Small intestine (tissue), 7 donors: ENCODE results near the gene ACER1. TPM values are rescaled to one million over a fixed set of nuclear protein-coding genes. Genes with fewer than 3 reads are reported as not detected.
A peak's percentile ranks its signal among the peaks of the same experiment; 100 is the strongest.

Source experiments
- DNase-seq, 2 donors: peaks; one replicate each; pipeline versions ENCODE4 v3.0.0 to v3.0.0-alpha.2; 2013
- FAIRE-seq: peaks from 2 replicates; lab custom pipeline; 2012; peaks lifted over from hg19 to GRCh38; lab: Jason Lieb, UNC
- H3K27ac ChIP-seq, 3 donors: one replicate each; pipeline ENCODE4 v1.5.1; 2013; ENCODE audit warnings: low read length in 2 of 3, mild to moderate bottlenecking in 2 of 3, control low read depth in 1 of 3, inconsistent platforms in 1 of 3, low read depth in 1 of 3, moderate library complexity in 1 of 3
- H3K27me3 ChIP-seq, 3 donors: one replicate each; pipeline ENCODE4 v1.6.1; 2013; ENCODE audit warnings: low read length in 3 of 3, inconsistent platforms in 1 of 3; ENCODE audit not compliant: control insufficient read depth in 3 of 3, insufficient read depth in 3 of 3
- H3K36me3 ChIP-seq, 3 donors: one replicate each; pipeline ENCODE4 v1.6.1; 2013; ENCODE audit warnings: low read length in 3 of 3, inconsistent platforms in 1 of 3, low read depth in 1 of 3, mild to moderate bottlenecking in 1 of 3, moderate library complexity in 1 of 3; ENCODE audit not compliant: control insufficient read depth in 3 of 3, insufficient read depth in 2 of 3
- H3K4me1 ChIP-seq, 3 donors: one replicate each; pipeline ENCODE4 v1.6.1; 2013; ENCODE audit warnings: low read length in 2 of 3, inconsistent platforms in 1 of 3, low read depth in 1 of 3, mild to moderate bottlenecking in 1 of 3, moderate library complexity in 1 of 3; ENCODE audit not compliant: control insufficient read depth in 3 of 3, insufficient read depth in 2 of 3
- H3K4me3 ChIP-seq, 3 donors: one replicate each; pipeline ENCODE4 v1.5.1; 2013; ENCODE audit warnings: low read length in 3 of 3, control low read depth in 1 of 3, inconsistent platforms in 1 of 3, low read depth in 1 of 3, mild to moderate bottlenecking in 1 of 3, moderate library complexity in 1 of 3
- H3K9me3 ChIP-seq, 2 donors: one replicate each; pipeline ENCODE4 v1.6.1; 2013; ENCODE audit warnings: low read depth in 1 of 2, low read length in 1 of 2; ENCODE audit not compliant: control insufficient read depth in 2 of 2, insufficient read depth in 1 of 2
- WGBS, 3 donors: extraction: QIAGEN DNeasy Blood & Tissue Kit; methylation state at CpG; one replicate each; pipeline ENCODE4 v1.1.7; 2013; 5-methylcytosine and 5-hydroxymethylcytosine counted together
- polyA plus RNA-seq, 4 donors: library from polyadenylated mRNA; stranded (reverse) in 3 of 4; unstranded in 1 of 4; fragments of 200-250 nt in 3 of 4; fragments of 120-200 nt in 1 of 4; gene quantifications; one replicate each; pipeline versions ENCODE4 v1.2.1 to v1.2.3, GENCODE V29; 2013
- donor health status: healthy with polysubstance abuse.
- donor health status: control.
- donor health status: control.
- donor health status: Bipolar disorder and iron deficiency.
- donor health status: healthy.

The ACER1 gene
- polyA plus RNA-seq, 4 donors: 0.06 TPM; not detected in 3

GRCh38 chr19:6271251-6271650 is 62.2 kb downstream of the ACER1 start:
- H3K27me3 ChIP-seq: no peaks in the 10 kb centered on the region
- H3K27ac ChIP-seq: peak overlapping the region in 1 of 3 donors; percentile 72
- no peak overlapping the region for H3K4me3 ChIP-seq
- peaks cover 2 to 71% (median 2%) of the 10 kb centered on the region in 3 donors for H3K36me3 ChIP-seq
- peaks cover 0 to 43% (median 16%) of the 10 kb centered on the region in 3 donors for H3K4me1 ChIP-seq
- 71 to 92% (median 82%) methylated on average over 9 of the region's 9 CpGs for WGBS, 3 donors
- DNase-seq (no peak), FAIRE-seq (no peak)
- H3K9me3 ChIP-seq: no peaks in the 10 kb centered on the region

- H3K4me3 ChIP-seq: no peak overlapping the region
- peaks cover 2 to 69% (median 2%) of the 10 kb centered on the region in 3 donors for H3K36me3 ChIP-seq
- H3K4me1 ChIP-seq: peaks cover 0 to 43% (median 16%) of the 10 kb centered on the region in 3 donors
- FAIRE-seq (no peak), DNase-seq (no peak)
- no peak overlapping the region for H3K27ac ChIP-seq
- no peaks in the 10 kb centered on the region for H3K27me3 ChIP-seq
- no peaks in the 10 kb centered on the region for H3K9me3 ChIP-seq
- 90 to 96% (median 94%) methylated on average over 14 to 17 of the region's 17 CpGs for WGBS, 3 donors
Measured at GRCh38 chr19:6270822-6271221, 62.6 kb downstream of the ACER1 start.

GRCh38 chr19:6270076-6270745 is 63.2 kb downstream of the ACER1 start:
- no peak for FAIRE-seq
- H3K9me3 ChIP-seq: no peaks in the 10 kb centered on the region
- H3K27ac ChIP-seq: no peak overlapping the region
- H3K36me3 ChIP-seq: peaks cover 2 to 66% (median 2%) of the 10 kb centered on the region in 3 donors
- no peak for DNase-seq
- H3K4me1 ChIP-seq: peaks cover 0 to 43% (median 13%) of the 10 kb centered on the region in 3 donors
- 92 to 93% (median 93%) methylated on average over 31 of the region's 31 CpGs for WGBS, 3 donors
- H3K4me3 ChIP-seq: no peak overlapping the region
- H3K27me3 ChIP-seq: no peaks in the 10 kb centered on the region

- no peak overlapping the region for H3K4me3 ChIP-seq
Measured at GRCh38 chr19:6269101-6269886, 64.1 kb downstream of the ACER1 start.

GRCh38 chr19:6268382-6268771 is 65.0 kb downstream of the ACER1 start:
- Histone ChIP-seq H3K27ac (no peak overlapping the region), H3K36me3 (peaks cover 2 to 62% (median 2%) of the 10 kb centered on the region in 3 donors), H3K4me1 (peaks cover 0 to 27% (median 5%) of the 10 kb centered on the region in 3 donors), H3K9me3 (no peaks in the 10 kb centered on the region), H3K27me3 (no peaks in the 10 kb centered on the region), H3K4me3 (no peak overlapping the region)
- WGBS, 3 donors: 89 to 93% (median 90%) methylated on average over 4 of the region's 4 CpGs
- no peak for FAIRE-seq
- DNase-seq: no peak

More at GRCh38 chr19:6269101-6269886, 64.1 kb downstream of the ACER1 start:
- Histone ChIP-seq H3K4me1 (peaks cover 0 to 36% (median 6%) of the 10 kb centered on the region in 3 donors), H3K27ac (no peak overlapping the region), H3K27me3 (no peaks in the 10 kb centered on the region), H3K9me3 (no peaks in the 10 kb centered on the region), H3K36me3 (peaks cover 2 to 64% (median 2%) of the 10 kb centered on the region in 3 donors)
- WGBS, 3 donors: 85 to 86% (median 86%) methylated on average over 32 to 33 of the region's 33 CpGs
- no peak for FAIRE-seq
- no peak for DNase-seq

GRCh38 chr19:6267552-6268381 is 65.6 kb downstream of the ACER1 start:
- peaks cover 0 to 21% (median 2%) of the 10 kb centered on the region in 3 donors for H3K4me1 ChIP-seq
- H3K27ac ChIP-seq: no peak overlapping the region
- FAIRE-seq (no peak), DNase-seq (no peak)
- H3K36me3 ChIP-seq: peaks cover 2 to 61% (median 2%) of the 10 kb centered on the region in 3 donors
- no peak overlapping the region for H3K4me3 ChIP-seq
- no peaks in the 10 kb centered on the region for H3K27me3 ChIP-seq
- WGBS, 3 donors: 86 to 90% (median 88%) methylated on average over 17 of the region's 17 CpGs
- H3K9me3 ChIP-seq: no peaks in the 10 kb centered on the region

GRCh38 chr19:6264803-6265202 is 68.6 kb downstream of the ACER1 start:
- FAIRE-seq (no peak), DNase-seq (no peak)
- no peaks in the 10 kb centered on the region for H3K9me3 ChIP-seq
- H3K27me3 ChIP-seq: no peaks in the 10 kb centered on the region
- H3K27ac ChIP-seq: no peak overlapping the region
- WGBS, 3 donors: 90 to 92% (median 91%) methylated on average over 4 of the region's 4 CpGs
- no peak overlapping the region for H3K4me3 ChIP-seq
- H3K4me1 ChIP-seq: no peaks in the 10 kb centered on the region
- peaks cover 8 to 74% (median 15%) of the 10 kb centered on the region in 3 donors for H3K36me3 ChIP-seq
